ENCODE results near the gene CYP1B1. TPM values are rescaled to one million over a fixed set of nuclear protein-coding genes. Genes with fewer than 3 reads are reported as not detected.

The CYP1B1 gene
- total and polyA plus RNA-seq, 2 donors (not counting 1 experiment from before 2014, with no cell fraction given) = 43.2 to 94.1 TPM

- no peak overlapping the region for H3K27ac ChIP-seq (ENCODE audit: insufficient read depth, low read length)
- no peak for DNase-seq (ENCODE audit: low read depth in 2 of 2)
- TF ChIP-seq CTCF (conservative IDR thresholded peaks at IDR 0.05 in 1 of 2, IDR thresholded peaks at IDR 0.05 in 1 of 2; ENCODE audit: low read depth in 1 of 2, low read length in 2 of 2) = no peak
- TF ChIP-seq EZH2 (IDR thresholded peaks at IDR 0.05; ENCODE audit: low read length, missing control alignments) = no peak
- no peaks in the 10 kb centered on the region for H3K36me3 ChIP-seq (ENCODE audit: control insufficient read depth, insufficient read depth, low read length)
- no peaks in the 10 kb centered on the region for H3K9me3 ChIP-seq (ENCODE audit: control insufficient read depth, insufficient read depth, low read depth, low read length)
- no peak overlapping the region for H2AFZ ChIP-seq (ENCODE audit: low read length)
- no peaks in the 10 kb centered on the region for H4K20me1 ChIP-seq (ENCODE audit: control insufficient read depth, extremely low read depth, insufficient read depth, low read length)
- no peaks in the 10 kb centered on the region for H3K79me2 ChIP-seq (ENCODE audit: control insufficient read depth, insufficient read depth, low read length)
- no peak overlapping the region for H3K9ac ChIP-seq (ENCODE audit: insufficient read depth, low read length)
- H3K4me3 ChIP-seq (replicated peaks in 1 of 4; ENCODE audit: control extremely low read depth in 1 of 4, insufficient read depth in 1 of 4, low read depth in 3 of 4, low read length in 4 of 4) = no peak overlapping the region
- H3K4me2 ChIP-seq (ENCODE audit: extremely low read depth, insufficient read depth, low read length) = no peak overlapping the region
- no peaks in the 10 kb centered on the region for H3K4me1 ChIP-seq (ENCODE audit: control insufficient read depth, extremely low read depth, insufficient read depth, low read length)
- H3K27me3 ChIP-seq (ENCODE audit: control insufficient read depth, insufficient read depth, low read length) = no peaks in the 10 kb centered on the region
These were observed 15.5 kb downstream of the CYP1B1 start for GRCh38 chr2:38060236-38061018.

- Histone ChIP-seq H2AFZ (ENCODE audit: low read length) (no peak overlapping the region), H3K4me1 (ENCODE audit: control insufficient read depth, extremely low read depth, insufficient read depth, low read length) (no peaks in the 10 kb centered on the region), H3K27ac (ENCODE audit: insufficient read depth, low read length) (no peak overlapping the region), H3K27me3 (ENCODE audit: control insufficient read depth, insufficient read depth, low read length) (no peaks in the 10 kb centered on the region), H3K9ac (ENCODE audit: insufficient read depth, low read length) (no peak overlapping the region), H3K4me3 (replicated peaks in 1 of 4; ENCODE audit: control extremely low read depth in 1 of 4, insufficient read depth in 1 of 4, low read depth in 3 of 4, low read length in 4 of 4) (no peak overlapping the region), H4K20me1 (ENCODE audit: control insufficient read depth, extremely low read depth, insufficient read depth, low read length) (no peaks in the 10 kb centered on the region), H3K79me2 (ENCODE audit: control insufficient read depth, insufficient read depth, low read length) (no peaks in the 10 kb centered on the region), H3K9me3 (ENCODE audit: control insufficient read depth, insufficient read depth, low read depth, low read length) (no peaks in the 10 kb centered on the region), H3K4me2 (ENCODE audit: extremely low read depth, insufficient read depth, low read length) (no peak overlapping the region), H3K36me3 (ENCODE audit: control insufficient read depth, insufficient read depth, low read length) (no peaks in the 10 kb centered on the region)
- DNase-seq (ENCODE audit: low read depth in 2 of 2) = peak in 1 of 2 donors; percentile 25
- no peak for TF ChIP-seq EZH2 (IDR thresholded peaks at IDR 0.05; ENCODE audit: low read length, missing control alignments)
- TF ChIP-seq CTCF (conservative IDR thresholded peaks at IDR 0.05 in 1 of 2, IDR thresholded peaks at IDR 0.05 in 1 of 2; ENCODE audit: low read depth in 1 of 2, low read length in 2 of 2) = no peak
These were observed 18.1 kb downstream of the CYP1B1 start for GRCh38 chr2:38057651-38058410.

GRCh38 chr2:38056216-38056615 is 19.7 kb downstream of the CYP1B1 start:
- Histone ChIP-seq H3K9me3 (ENCODE audit: control insufficient read depth, insufficient read depth, low read depth, low read length) (no peaks in the 10 kb centered on the region), H3K4me2 (ENCODE audit: extremely low read depth, insufficient read depth, low read length) (no peak overlapping the region), H3K27ac (ENCODE audit: insufficient read depth, low read length) (no peak overlapping the region), H3K9ac (ENCODE audit: insufficient read depth, low read length) (no peak overlapping the region), H3K27me3 (ENCODE audit: control insufficient read depth, insufficient read depth, low read length) (no peaks in the 10 kb centered on the region), H4K20me1 (ENCODE audit: control insufficient read depth, extremely low read depth, insufficient read depth, low read length) (no peaks in the 10 kb centered on the region), H3K4me3 (replicated peaks in 1 of 4; ENCODE audit: control extremely low read depth in 1 of 4, insufficient read depth in 1 of 4, low read depth in 3 of 4, low read length in 4 of 4) (no peak overlapping the region), H3K79me2 (ENCODE audit: control insufficient read depth, insufficient read depth, low read length) (no peaks in the 10 kb centered on the region), H3K36me3 (ENCODE audit: control insufficient read depth, insufficient read depth, low read length) (no peaks in the 10 kb centered on the region), H3K4me1 (ENCODE audit: control insufficient read depth, extremely low read depth, insufficient read depth, low read length) (no peaks in the 10 kb centered on the region), H2AFZ (ENCODE audit: low read length) (no peak overlapping the region)
- DNase-seq (ENCODE audit: low read depth in 2 of 2) = peak in 1 of 2 donors; percentile 45
- TF ChIP-seq CTCF (conservative IDR thresholded peaks at IDR 0.05 in 1 of 2, IDR thresholded peaks at IDR 0.05 in 1 of 2; ENCODE audit: low read depth in 1 of 2, low read length in 2 of 2) (no peak), EZH2 (IDR thresholded peaks at IDR 0.05; ENCODE audit: low read length, missing control alignments) (no peak)
